Liver (tissue), 9 donors: ENCODE results near the gene LCTL. TPM values are rescaled to one million over a fixed set of nuclear protein-coding genes. Genes with fewer than 3 reads are reported as not detected.

Experiments
- DNase-seq: peaks from one replicate; pipeline ENCODE4 v3.0.0-alpha.2; 2017; ENCODE audit warnings: low spot score
- H3K27ac ChIP-seq, 2 donors: one replicate each; pipeline ENCODE4 v1.7.0; 2013; ENCODE audit warnings: inconsistent platforms in 2 of 2, low read length in 2 of 2, control low read depth in 1 of 2, low read depth in 1 of 2, mild to moderate bottlenecking in 1 of 2
- H3K27me3 ChIP-seq, 4 donors: one replicate each; pipeline versions ENCODE4 v1.6.1 to v1.7.0; 2013; ENCODE audit warnings: low read length in 3 of 4, inconsistent platforms in 1 of 4, mild to moderate bottlenecking in 1 of 4, moderate library complexity in 1 of 4; ENCODE audit not compliant: control insufficient read depth in 4 of 4, insufficient read depth in 4 of 4
- H3K36me3 ChIP-seq, 4 donors: one replicate each; pipeline versions ENCODE4 v1.6.1 to v1.7.0; 2013; ENCODE audit warnings: low read length in 3 of 4, mild to moderate bottlenecking in 3 of 4, low read depth in 1 of 4, moderate library complexity in 1 of 4; ENCODE audit not compliant: control insufficient read depth in 4 of 4, insufficient read depth in 3 of 4
- H3K4me1 ChIP-seq, 4 donors: one replicate each; pipeline versions ENCODE4 v1.6.1 to v1.7.0; 2013; ENCODE audit warnings: low read length in 3 of 4, mild to moderate bottlenecking in 3 of 4, moderate library complexity in 1 of 4; ENCODE audit not compliant: control insufficient read depth in 4 of 4, insufficient read depth in 4 of 4
- H3K4me3 ChIP-seq, 3 donors: one replicate each; pipeline versions ENCODE4 v1.6.1 to v1.7.0; 2013; ENCODE audit warnings: low read length in 3 of 3, control low read depth in 1 of 3, low read depth in 1 of 3, mild to moderate bottlenecking in 1 of 3
- H3K9ac ChIP-seq, 2 donors: one replicate each; pipeline ENCODE4 v1.7.0; 2013; ENCODE audit warnings: low read length in 2 of 2, mild to moderate bottlenecking in 2 of 2, moderate library complexity in 2 of 2, control low read depth in 1 of 2, low read depth in 1 of 2
- H3K9me3 ChIP-seq, 4 donors: one replicate each; pipeline versions ENCODE4 v1.6.1 to v1.7.0; 2013; ENCODE audit warnings: low read length in 3 of 4; ENCODE audit not compliant: control insufficient read depth in 4 of 4
- EGR1 ChIP-seq, 2 donors: IDR thresholded peaks; 2 replicates each; pipeline ENCODE4 v1.6.1; 2016 to 2018; ENCODE audit warnings: antibody characterized with exemption in 2 of 2, low read depth in 2 of 2
- FOXA1 ChIP-seq: IDR thresholded peaks from 2 replicates; pipeline ENCODE4 v1.6.1; 2016; ENCODE audit warnings: antibody characterized with exemption
- FOXA2 ChIP-seq: IDR thresholded peaks from 2 replicates; pipeline ENCODE4 v1.6.1; 2016; ENCODE audit warnings: antibody characterized with exemption
- GABPA ChIP-seq, 2 donors: IDR thresholded peaks in 1 of 2; conservative IDR thresholded peaks in 1 of 2; 2 replicates each; pipeline ENCODE4 v1.6.1; 2016; ENCODE audit warnings: antibody characterized with exemption in 2 of 2, mild to moderate bottlenecking in 1 of 2, moderate library complexity in 1 of 2
- HNF4A ChIP-seq, 2 donors: conservative IDR thresholded peaks; 2 replicates each; pipeline ENCODE4 v1.6.1; 2016; ENCODE audit warnings: antibody characterized with exemption in 2 of 2, mild to moderate bottlenecking in 2 of 2
- HNF4G ChIP-seq: IDR thresholded peaks from 2 replicates; pipeline ENCODE4 v1.6.1; 2016; ENCODE audit warnings: antibody characterized with exemption
- JUND ChIP-seq, 2 donors: IDR thresholded peaks; 2 replicates each; pipeline ENCODE4 v1.6.1; 2016; ENCODE audit warnings: antibody characterized with exemption in 2 of 2
- RAD21 ChIP-seq, 2 donors: IDR thresholded peaks; 2 replicates each; pipeline ENCODE4 v1.6.1; 2016; ENCODE audit warnings: antibody characterized with exemption in 2 of 2, mild to moderate bottlenecking in 2 of 2
- SP1 ChIP-seq: IDR thresholded peaks from 2 replicates; pipeline ENCODE4 v1.6.1; 2018; ENCODE audit warnings: antibody characterized with exemption, mild to moderate bottlenecking
- YY1 ChIP-seq: IDR thresholded peaks from 2 replicates; pipeline ENCODE4 v1.6.1; 2016; ENCODE audit warnings: antibody characterized with exemption, mild to moderate bottlenecking
- WGBS: extraction: QIAGEN DNeasy Blood & Tissue Kit; methylation state at CpG from one replicate; pipeline ENCODE4 v1.1.7; 2013; 5-methylcytosine and 5-hydroxymethylcytosine counted together
- polyA plus RNA-seq, 2 donors: library from polyadenylated mRNA; stranded (reverse) in 1 of 2; unstranded in 1 of 2; fragments of 200-250 nt in 1 of 2; fragments of >200 nt in 1 of 2; fragmentation: Nextera tagmentation in 1 of 2; extraction: Ambion mirVana in 1 of 2; gene quantifications; one replicate each; pipeline versions ENCODE4 v1.2.1 to v1.2.3, GENCODE V29; 2013 to 2015
- total RNA-seq, 2 donors: library from RNA; depleted of rRNA; stranded (reverse); fragments of >200 nt; gene quantifications; one replicate each; pipeline ENCODE4 v1.2.3, GENCODE V29; 2014
- TF ChIP-seq, protein P1 (sequence below): IDR thresholded peaks from 2 replicates; pipeline ENCODE4 v1.6.1; 2016; ENCODE audit warnings: antibody characterized with exemption, mild to moderate bottlenecking
- TF ChIP-seq, protein P2 (sequence below): IDR thresholded peaks from 2 replicates; pipeline ENCODE4 v1.6.1; 2016; ENCODE audit warnings: antibody characterized with exemption
- TF ChIP-seq, protein P3 (sequence below): IDR thresholded peaks from 2 replicates; pipeline ENCODE4 v1.6.1; 2016; ENCODE audit warnings: antibody characterized with exemption
- TF ChIP-seq, protein P4 (sequence below): fragments of 150-350 bp; IDR thresholded peaks from 2 replicates; pipeline ENCODE4 v1.5.1; 2017; ENCODE audit warnings: improper control_type of control experiment, low read depth, low read length; ENCODE audit not compliant: missing input control
- donor health status: healthy.
- donor health status: healthy.
- donor health status: healthy.
- donor health status: healthy.
- donor health status: healthy.

The LCTL gene
- total and polyA plus RNA-seq, 4 donors = 0.13 TPM; not detected in 3

DNA sequence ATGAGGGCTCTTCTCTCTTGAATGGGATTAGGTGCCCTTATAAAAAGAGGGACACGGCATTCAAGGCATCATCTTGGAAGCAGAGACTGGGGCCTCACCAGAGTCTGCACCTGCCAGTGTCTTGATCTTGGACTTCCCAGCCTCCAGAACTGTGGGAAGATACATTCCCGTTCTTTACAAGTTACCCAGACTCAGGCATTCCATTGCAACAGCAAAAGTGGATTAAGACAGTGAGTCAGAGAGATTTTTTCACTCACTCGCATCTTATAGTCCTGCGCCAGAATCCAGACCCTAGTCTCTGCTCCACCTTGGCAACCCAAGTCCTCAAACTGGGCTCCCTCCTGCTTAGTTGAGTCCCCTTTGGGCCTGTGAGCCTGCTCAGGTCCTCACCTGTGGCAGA lies 2.7 kb downstream of the LCTL start:
- Histone ChIP-seq H3K9me3 (no peaks in the 10 kb centered on the region), H3K27ac (no peak overlapping the region), H3K4me3 (no peak overlapping the region), H3K4me1 (peaks cover 0 to 5% (median 3%) of the 10 kb centered on the region in 4 donors), H3K36me3 (no peaks in the 10 kb centered on the region), H3K27me3 (no peaks in the 10 kb centered on the region), H3K9ac (no peak overlapping the region)
- DNase-seq = no peak
- 95% methylated on average over 4 of the region's 4 CpGs for WGBS
- no peak for TF ChIP-seq SP1
- no peak for TF ChIP-seq HNF4A (conservative IDR thresholded peaks at IDR 0.05)
- TF ChIP-seq RAD21 (IDR thresholded peaks at IDR 0.05) = no peak
- TF ChIP-seq, protein P1, sequence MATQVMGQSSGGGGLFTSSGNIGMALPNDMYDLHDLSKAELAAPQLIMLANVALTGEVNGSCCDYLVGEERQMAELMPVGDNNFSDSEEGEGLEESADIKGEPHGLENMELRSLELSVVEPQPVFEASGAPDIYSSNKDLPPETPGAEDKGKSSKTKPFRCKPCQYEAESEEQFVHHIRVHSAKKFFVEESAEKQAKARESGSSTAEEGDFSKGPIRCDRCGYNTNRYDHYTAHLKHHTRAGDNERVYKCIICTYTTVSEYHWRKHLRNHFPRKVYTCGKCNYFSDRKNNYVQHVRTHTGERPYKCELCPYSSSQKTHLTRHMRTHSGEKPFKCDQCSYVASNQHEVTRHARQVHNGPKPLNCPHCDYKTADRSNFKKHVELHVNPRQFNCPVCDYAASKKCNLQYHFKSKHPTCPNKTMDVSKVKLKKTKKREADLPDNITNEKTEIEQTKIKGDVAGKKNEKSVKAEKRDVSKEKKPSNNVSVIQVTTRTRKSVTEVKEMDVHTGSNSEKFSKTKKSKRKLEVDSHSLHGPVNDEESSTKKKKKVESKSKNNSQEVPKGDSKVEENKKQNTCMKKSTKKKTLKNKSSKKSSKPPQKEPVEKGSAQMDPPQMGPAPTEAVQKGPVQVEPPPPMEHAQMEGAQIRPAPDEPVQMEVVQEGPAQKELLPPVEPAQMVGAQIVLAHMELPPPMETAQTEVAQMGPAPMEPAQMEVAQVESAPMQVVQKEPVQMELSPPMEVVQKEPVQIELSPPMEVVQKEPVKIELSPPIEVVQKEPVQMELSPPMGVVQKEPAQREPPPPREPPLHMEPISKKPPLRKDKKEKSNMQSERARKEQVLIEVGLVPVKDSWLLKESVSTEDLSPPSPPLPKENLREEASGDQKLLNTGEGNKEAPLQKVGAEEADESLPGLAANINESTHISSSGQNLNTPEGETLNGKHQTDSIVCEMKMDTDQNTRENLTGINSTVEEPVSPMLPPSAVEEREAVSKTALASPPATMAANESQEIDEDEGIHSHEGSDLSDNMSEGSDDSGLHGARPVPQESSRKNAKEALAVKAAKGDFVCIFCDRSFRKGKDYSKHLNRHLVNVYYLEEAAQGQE = no peak
- TF ChIP-seq GABPA (IDR thresholded peaks at IDR 0.05 in 1 of 2, conservative IDR thresholded peaks at IDR 0.05 in 1 of 2) = no peak
- TF ChIP-seq, protein P2, sequence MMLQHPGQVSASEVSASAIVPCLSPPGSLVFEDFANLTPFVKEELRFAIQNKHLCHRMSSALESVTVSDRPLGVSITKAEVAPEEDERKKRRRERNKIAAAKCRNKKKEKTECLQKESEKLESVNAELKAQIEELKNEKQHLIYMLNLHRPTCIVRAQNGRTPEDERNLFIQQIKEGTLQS = no peak

DNA sequence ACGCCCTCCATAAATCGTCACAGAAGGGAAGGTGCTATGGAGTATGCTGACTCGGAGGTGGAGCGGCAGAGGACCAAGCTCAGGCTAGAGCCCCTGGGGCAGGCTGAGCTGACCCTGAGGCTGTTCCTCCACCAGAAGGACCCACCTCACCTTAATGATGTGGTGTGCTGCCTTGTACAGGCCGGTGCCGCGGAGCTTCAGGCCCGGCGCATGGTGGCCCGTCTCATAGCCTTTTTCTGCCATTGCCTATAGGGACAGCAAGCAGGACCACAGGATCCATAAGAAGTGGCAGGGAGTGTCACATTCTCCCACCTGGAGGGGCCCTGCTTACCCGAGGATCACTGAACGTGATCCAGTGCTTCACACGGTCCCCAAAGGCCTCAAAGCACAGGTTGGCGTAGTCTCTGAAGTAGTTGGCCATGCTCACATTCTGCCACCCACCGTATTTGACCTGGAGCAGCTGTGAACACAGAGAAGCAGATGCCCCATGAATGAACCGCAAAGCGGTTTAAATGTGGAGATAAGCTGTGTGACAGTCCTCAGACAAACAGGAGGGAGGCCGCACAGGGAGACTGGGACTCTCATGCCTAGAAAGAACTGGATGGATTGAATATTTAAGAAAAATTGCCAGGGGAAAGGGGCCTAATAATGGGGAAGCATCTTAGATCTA lies 4.8 kb downstream of the LCTL start:
- no peak for TF ChIP-seq YY1
- no peak for TF ChIP-seq FOXA2
- TF ChIP-seq RAD21 (IDR thresholded peaks at IDR 0.05) = no peak
- TF ChIP-seq EGR1 (IDR thresholded peaks at IDR 0.05; ENCODE audit: low read depth in 2 of 2) = no peak
- TF ChIP-seq, protein P2 = no peak
- TF ChIP-seq, protein P1 = no peak
- no peak for TF ChIP-seq HNF4G
- TF ChIP-seq, protein P3, sequence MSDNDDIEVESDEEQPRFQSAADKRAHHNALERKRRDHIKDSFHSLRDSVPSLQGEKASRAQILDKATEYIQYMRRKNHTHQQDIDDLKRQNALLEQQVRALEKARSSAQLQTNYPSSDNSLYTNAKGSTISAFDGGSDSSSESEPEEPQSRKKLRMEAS = no peak
- no peak for TF ChIP-seq JUND (IDR thresholded peaks at IDR 0.05)
- TF ChIP-seq FOXA1 = no peak
- TF ChIP-seq HNF4A (conservative IDR thresholded peaks at IDR 0.05) = no peak
- TF ChIP-seq, protein P4, sequence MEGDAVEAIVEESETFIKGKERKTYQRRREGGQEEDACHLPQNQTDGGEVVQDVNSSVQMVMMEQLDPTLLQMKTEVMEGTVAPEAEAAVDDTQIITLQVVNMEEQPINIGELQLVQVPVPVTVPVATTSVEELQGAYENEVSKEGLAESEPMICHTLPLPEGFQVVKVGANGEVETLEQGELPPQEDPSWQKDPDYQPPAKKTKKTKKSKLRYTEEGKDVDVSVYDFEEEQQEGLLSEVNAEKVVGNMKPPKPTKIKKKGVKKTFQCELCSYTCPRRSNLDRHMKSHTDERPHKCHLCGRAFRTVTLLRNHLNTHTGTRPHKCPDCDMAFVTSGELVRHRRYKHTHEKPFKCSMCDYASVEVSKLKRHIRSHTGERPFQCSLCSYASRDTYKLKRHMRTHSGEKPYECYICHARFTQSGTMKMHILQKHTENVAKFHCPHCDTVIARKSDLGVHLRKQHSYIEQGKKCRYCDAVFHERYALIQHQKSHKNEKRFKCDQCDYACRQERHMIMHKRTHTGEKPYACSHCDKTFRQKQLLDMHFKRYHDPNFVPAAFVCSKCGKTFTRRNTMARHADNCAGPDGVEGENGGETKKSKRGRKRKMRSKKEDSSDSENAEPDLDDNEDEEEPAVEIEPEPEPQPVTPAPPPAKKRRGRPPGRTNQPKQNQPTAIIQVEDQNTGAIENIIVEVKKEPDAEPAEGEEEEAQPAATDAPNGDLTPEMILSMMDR = no peak
- Histone ChIP-seq H3K27me3 (no peaks in the 10 kb centered on the region), H3K9ac (no peak overlapping the region), H3K9me3 (no peaks in the 10 kb centered on the region), H3K4me3 (no peak overlapping the region), H3K4me1 (peaks cover 0 to 3% (median 0%) of the 10 kb centered on the region in 4 donors), H3K36me3 (no peaks in the 10 kb centered on the region), H3K27ac (no peak overlapping the region)
- no peak for DNase-seq
- WGBS = 95% methylated on average over 18 of the region's 18 CpGs
